RWPE2 (cell line): ENCODE data around the gene THUMPD3.
A peak's percentile ranks its signal among the peaks of the same experiment; 100 is the strongest.

ENCODE experiments used
- ATAC-seq: fragments of 200-7000 bp; cut with Tn5 transposase; 3 replicates; pipeline ENCODE4 v1.9.1; 2021; ENCODE audit warnings: low read depth
- DNase-seq: peaks from one replicate; pipeline ENCODE4 v3.0.0-alpha.2; 2020; ENCODE audit warnings: low spot score
- H3K27ac ChIP-seq: fragments of 450-650 bp; 2 replicates; pipeline ENCODE4 v1.5.1; 2017; ENCODE audit warnings: mild to moderate bottlenecking; ENCODE audit not compliant: poor library complexity, severe bottlenecking
- H3K27me3 ChIP-seq: fragments of 250-450 bp; sonication (Bioruptor Pico); 2 replicates; pipeline ENCODE4 v1.5.1; 2021; ENCODE audit warnings: mild to moderate bottlenecking, moderate library complexity; ENCODE audit not compliant: insufficient read depth, poor library complexity, severe bottlenecking
- H3K36me3 ChIP-seq: fragments of 250-450 bp; sonication (Bioruptor Pico); 2 replicates; pipeline ENCODE4 v1.5.1; 2020; ENCODE audit warnings: low read depth, mild to moderate bottlenecking, moderate library complexity
- H3K4me1 ChIP-seq: fragments of 250-450 bp; sonication (Bioruptor Pico); 2 replicates; pipeline ENCODE4 v1.5.1; 2021; ENCODE audit warnings: mild to moderate bottlenecking, moderate library complexity; ENCODE audit not compliant: insufficient read depth, poor library complexity, severe bottlenecking
- H3K4me3 ChIP-seq: fragments of 250-450 bp; sonication (Bioruptor Pico); 2 replicates; pipeline ENCODE4 v1.5.1; 2021; ENCODE audit warnings: mild to moderate bottlenecking, moderate library complexity; ENCODE audit not compliant: severe bottlenecking
- H3K9me3 ChIP-seq: fragments of 250-450 bp; sonication (Bioruptor Pico); 2 replicates; pipeline ENCODE4 v1.5.1; 2021; ENCODE audit warnings: mild to moderate bottlenecking, moderate library complexity; ENCODE audit not compliant: severe bottlenecking
- TF ChIP-seq, protein P1 (sequence below): fragments of 450-650 bp; IDR thresholded peaks from one replicate; pipeline ENCODE4 v1.5.1; 2017; ENCODE audit warnings: mild to moderate bottlenecking, moderate library complexity; ENCODE audit not compliant: poor library complexity, severe bottlenecking

THUMPD3 gene, protein sequence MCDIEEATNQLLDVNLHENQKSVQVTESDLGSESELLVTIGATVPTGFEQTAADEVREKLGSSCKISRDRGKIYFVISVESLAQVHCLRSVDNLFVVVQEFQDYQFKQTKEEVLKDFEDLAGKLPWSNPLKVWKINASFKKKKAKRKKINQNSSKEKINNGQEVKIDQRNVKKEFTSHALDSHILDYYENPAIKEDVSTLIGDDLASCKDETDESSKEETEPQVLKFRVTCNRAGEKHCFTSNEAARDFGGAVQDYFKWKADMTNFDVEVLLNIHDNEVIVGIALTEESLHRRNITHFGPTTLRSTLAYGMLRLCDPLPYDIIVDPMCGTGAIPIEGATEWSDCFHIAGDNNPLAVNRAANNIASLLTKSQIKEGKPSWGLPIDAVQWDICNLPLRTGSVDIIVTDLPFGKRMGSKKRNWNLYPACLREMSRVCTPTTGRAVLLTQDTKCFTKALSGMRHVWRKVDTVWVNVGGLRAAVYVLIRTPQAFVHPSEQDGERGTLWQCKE

DNA sequence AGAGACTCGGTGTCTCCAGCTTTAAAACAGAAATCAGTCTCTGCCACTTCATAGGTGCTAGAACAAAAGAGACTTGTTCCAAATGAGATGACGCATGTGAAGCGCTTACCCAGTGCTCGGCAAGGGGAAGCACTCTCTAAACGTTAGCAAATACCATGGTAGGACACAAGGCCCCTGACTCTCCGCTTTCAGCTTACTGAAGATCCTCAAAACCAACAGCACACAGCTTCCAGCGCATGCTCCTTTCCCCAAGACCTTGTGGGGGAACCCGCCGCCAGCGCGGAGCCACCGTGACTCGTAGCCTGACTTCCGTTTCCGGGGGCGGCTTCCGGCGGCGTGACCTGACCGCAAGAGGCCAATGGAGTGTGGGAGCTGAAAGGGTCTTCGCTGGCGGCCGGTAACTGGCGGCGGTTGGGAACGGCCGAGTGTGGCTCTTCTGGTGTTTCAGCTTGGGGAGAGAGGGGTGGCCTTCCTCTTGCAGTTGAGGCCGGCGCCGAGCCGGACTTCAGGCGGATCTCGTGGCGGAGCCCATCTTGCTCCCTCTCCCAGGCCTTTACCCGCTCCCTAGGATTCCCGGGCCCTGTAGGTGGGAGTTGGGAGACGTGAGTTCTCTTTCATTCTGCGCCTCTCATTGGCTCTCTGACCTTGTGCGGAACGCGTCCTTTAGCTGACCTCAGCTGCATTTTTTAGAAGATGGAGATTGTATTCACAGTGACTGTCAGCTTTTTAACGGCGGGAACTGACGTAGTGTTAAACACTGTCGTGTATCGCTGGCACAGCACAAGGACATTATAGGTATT lies at the start of gene THUMPD3:
Gene THUMPD3, plus strand, starts transcription at position 324 of the 800 bp plus-strand sequence. CDS start 2,015 bp downstream, outside the sequence.
- Histone ChIP-seq H3K4me3 (peak within 1 kb of the TSS; percentile 63), H3K27me3 (no peaks in the 10 kb centered on the region), H3K9me3 (no peaks in the 10 kb centered on the region), H3K4me1 (peaks cover 4% of the 10 kb centered on the region), H3K36me3 (peaks cover 37% of the 10 kb centered on the region), H3K27ac (peak within 1 kb of the TSS; percentile 71)
- TF ChIP-seq, protein P1, sequence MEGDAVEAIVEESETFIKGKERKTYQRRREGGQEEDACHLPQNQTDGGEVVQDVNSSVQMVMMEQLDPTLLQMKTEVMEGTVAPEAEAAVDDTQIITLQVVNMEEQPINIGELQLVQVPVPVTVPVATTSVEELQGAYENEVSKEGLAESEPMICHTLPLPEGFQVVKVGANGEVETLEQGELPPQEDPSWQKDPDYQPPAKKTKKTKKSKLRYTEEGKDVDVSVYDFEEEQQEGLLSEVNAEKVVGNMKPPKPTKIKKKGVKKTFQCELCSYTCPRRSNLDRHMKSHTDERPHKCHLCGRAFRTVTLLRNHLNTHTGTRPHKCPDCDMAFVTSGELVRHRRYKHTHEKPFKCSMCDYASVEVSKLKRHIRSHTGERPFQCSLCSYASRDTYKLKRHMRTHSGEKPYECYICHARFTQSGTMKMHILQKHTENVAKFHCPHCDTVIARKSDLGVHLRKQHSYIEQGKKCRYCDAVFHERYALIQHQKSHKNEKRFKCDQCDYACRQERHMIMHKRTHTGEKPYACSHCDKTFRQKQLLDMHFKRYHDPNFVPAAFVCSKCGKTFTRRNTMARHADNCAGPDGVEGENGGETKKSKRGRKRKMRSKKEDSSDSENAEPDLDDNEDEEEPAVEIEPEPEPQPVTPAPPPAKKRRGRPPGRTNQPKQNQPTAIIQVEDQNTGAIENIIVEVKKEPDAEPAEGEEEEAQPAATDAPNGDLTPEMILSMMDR, result no peak
- peak; percentile 84 for DNase-seq
- ATAC-seq, result peak; percentile 97

DNA sequence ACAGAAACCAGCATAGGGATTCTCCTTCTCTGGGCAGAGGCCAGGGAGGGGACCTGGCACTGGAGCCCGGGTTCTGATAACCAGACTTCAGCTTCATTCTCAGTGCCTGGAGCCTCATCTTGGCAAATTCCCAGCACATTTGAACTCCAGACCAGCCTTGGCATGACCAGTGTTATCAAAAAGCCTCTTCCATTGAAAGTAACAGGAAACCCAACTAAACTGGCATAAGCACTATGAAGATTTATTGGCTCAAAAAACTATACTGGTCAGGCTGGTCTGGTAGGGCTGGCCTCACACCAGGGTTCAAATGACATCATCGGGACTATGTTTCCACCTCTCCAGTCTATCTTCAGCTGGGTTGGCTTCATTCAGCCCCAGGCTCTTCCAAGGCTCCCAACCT lies 48.1 kb upstream of the THUMPD3 start:
- Histone ChIP-seq H3K9me3 (no peaks in the 10 kb centered on the region), H3K36me3 (no peaks in the 10 kb centered on the region), H3K27me3 (no peaks in the 10 kb centered on the region), H3K27ac (no peak overlapping the region), H3K4me1 (peaks cover 8% of the 10 kb centered on the region), H3K4me3 (no peak overlapping the region)
- no peak for DNase-seq
- ATAC-seq, result no peak
- TF ChIP-seq, protein P1, result no peak

DNA sequence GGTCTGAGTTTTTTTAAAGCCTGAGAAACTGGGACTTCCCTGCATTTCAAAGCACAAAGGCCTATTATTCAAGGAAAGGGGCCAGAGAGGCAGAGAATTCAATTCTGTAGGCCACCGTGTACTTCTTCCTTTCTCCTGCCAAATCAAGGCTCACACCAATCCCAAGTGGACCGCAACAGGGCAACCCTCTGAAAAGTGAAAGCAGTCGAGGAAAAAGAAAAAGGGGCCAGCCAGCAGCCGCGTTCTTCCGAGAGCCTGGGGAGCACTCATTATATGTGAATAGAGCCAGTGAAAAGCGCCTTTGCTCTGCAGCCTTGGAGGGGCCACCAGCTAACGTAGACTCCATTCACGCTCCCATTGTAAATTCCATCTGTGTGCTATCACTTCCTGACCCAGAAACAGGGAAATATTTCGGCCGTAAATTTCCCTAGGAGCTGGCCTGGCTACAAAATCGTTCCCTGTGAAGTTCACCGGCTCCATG lies 45.9 kb upstream of the THUMPD3 start:
- no peak for DNase-seq
- Histone ChIP-seq H3K27me3 (no peaks in the 10 kb centered on the region), H3K4me3 (no peak overlapping the region), H3K9me3 (no peaks in the 10 kb centered on the region), H3K27ac (peak overlapping the region; percentile 21), H3K4me1 (peaks cover 8% of the 10 kb centered on the region), H3K36me3 (no peaks in the 10 kb centered on the region)
- TF ChIP-seq, protein P1, result no peak
- peak; percentile 87 for ATAC-seq

DNA sequence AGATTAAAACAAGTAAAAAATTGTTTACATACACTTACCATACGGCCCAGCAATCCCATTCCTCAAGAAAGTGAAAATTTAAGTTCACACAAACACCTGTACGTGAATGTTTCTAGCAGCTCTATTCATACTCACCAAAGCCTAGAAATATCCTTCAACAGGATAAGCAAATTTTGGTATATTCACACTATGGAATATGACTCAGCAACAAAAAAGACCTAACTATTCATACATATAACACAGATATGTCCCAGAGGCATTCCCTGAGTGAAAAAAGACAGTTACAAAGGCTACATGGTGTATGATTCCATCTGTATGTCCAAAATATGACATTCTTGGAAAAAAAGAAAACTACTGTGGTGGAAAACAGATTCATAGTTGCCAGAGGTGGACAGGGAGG lies 40.1 kb upstream of the THUMPD3 start:
- H3K36me3 ChIP-seq, result 0 out of 2 replicates have a peak, but pooled peaks cover 3% of the 10 kb centered on the region
- H3K27me3 ChIP-seq, result no peaks in the 10 kb centered on the region
- DNase-seq (no peak), ATAC-seq (no peak)
- no peak overlapping the region for H3K4me3 ChIP-seq
- H3K27ac ChIP-seq, result no peak overlapping the region
- H3K9me3 ChIP-seq, result peaks cover 8% of the 10 kb centered on the region
- TF ChIP-seq, protein P1, result no peak
- H3K4me1 ChIP-seq, result no peaks in the 10 kb centered on the region
